Stomach (tissue), 9 donors: Measurements from ENCODE around the gene HMGB4. TPM values are rescaled to one million over a fixed set of nuclear protein-coding genes. Genes with fewer than 3 reads are reported as not detected.

ENCODE experiments used
- DNase-seq, 2 donors: peaks; one replicate each; pipeline versions ENCODE4 v3.0.0 to v3.0.0-alpha.2; 2013 to 2019
- H3K27ac ChIP-seq, 5 donors: fragments of 200-600 bp in 4 of 5; sonication (generic) in 4 of 5; one replicate each; pipeline ENCODE4 v1.5.1; 2013 to 2019; ENCODE audit warnings: mild to moderate bottlenecking in 1 of 5, moderate library complexity in 1 of 5
- H3K27me3 ChIP-seq, 3 donors: fragments of 200-600 bp; sonication (generic); one replicate each; pipeline ENCODE4 v1.5.1; 2017 to 2019; ENCODE audit warnings: mixed run types in 1 of 3
- H3K36me3 ChIP-seq, 4 donors: fragments of 200-600 bp; sonication (generic); 1 replicate in 3 of 4; 2 replicates in 1 of 4; pipeline ENCODE4 v1.5.1; 2016 to 2019
- H3K4me1 ChIP-seq, 4 donors: fragments of 200-600 bp; sonication (generic); one replicate each; pipeline ENCODE4 v1.5.1; 2016 to 2019
- H3K4me3 ChIP-seq, 4 donors: fragments of 200-600 bp; sonication (generic) in 3 of 4; one replicate each; pipeline ENCODE4 v1.5.1; 2016 to 2019; ENCODE audit warnings: mild to moderate bottlenecking in 1 of 4
- H3K9me3 ChIP-seq, 4 donors: fragments of 200-600 bp; sonication (generic); one replicate each; pipeline ENCODE4 v1.5.1; 2016 to 2019
- CTCF ChIP-seq, 7 experiments: fragments of 450-650 bp in 4 of 7; fragments of 200-600 bp in 3 of 7; sonication (generic) in 3 of 7; IDR thresholded peaks; one replicate each; pipeline ENCODE4 v1.5.1; 2016 to 2019; ENCODE audit warnings: antibody characterized with exemption in 7 of 7, control low read depth in 2 of 7, mild to moderate bottlenecking in 1 of 7
- EP300 ChIP-seq: sonication (generic); formaldehyde crosslinking; IDR thresholded peaks from one replicate; pipeline ENCODE4 v1.6.1; 2017; ENCODE audit warnings: antibody characterized with exemption
- POLR2A ChIP-seq, 4 donors: fragments of 450-650 bp; IDR thresholded peaks; one replicate each; pipeline ENCODE4 v1.6.1; 2016; ENCODE audit warnings: antibody characterized with exemption in 4 of 4, control low read depth in 2 of 4, mild to moderate bottlenecking in 1 of 4, moderate library complexity in 1 of 4
- POLR2AphosphoS5 ChIP-seq, 3 donors: sonication (generic); formaldehyde crosslinking; IDR thresholded peaks; one replicate each; pipeline ENCODE4 v1.6.1; 2016; ENCODE audit warnings: antibody characterized with exemption in 3 of 3
- WGBS, 5 donors: extraction: QIAGEN DNeasy Blood & Tissue Kit in 3 of 5; methylation state at CpG; one replicate each; pipeline versions ENCODE4 v1.1.5 to v1.1.7; 2013 to 2018; 5-methylcytosine and 5-hydroxymethylcytosine counted together
- intact Hi-C: fragments of 100-400 bp; cut with DNase I; formaldehyde crosslinking; loops from one replicate; pipeline ENCODE4 v1.15.1; 2023; ENCODE audit warnings: low total_unique reads
- polyA plus RNA-seq, 3 donors: library from polyadenylated mRNA; stranded (reverse); fragments of 200-250 nt; gene quantifications; one replicate each; pipeline ENCODE4 v1.2.3, GENCODE V29; 2013
- total RNA-seq, 5 donors: library from RNA; depleted of rRNA; stranded (reverse); fragments of >200 nt; gene quantifications; one replicate each; pipeline versions ENCODE4 v1.1.0 to v1.2.3, GENCODE V29; 2014 to 2016
- donor health status: healthy with polysubstance abuse.
- donor health status: Bipolar disorder and iron deficiency.
- donor health status: healthy.

The HMGB4 gene
- total and polyA plus RNA-seq, 8 donors, result not detected

GRCh38 chr1:33897092-33897725, 33.3 kb downstream of the HMGB4 start:
- no peak for TF ChIP-seq POLR2A (IDR thresholded peaks at IDR 0.05)
- Histone ChIP-seq H3K36me3 (no peaks in the 10 kb centered on the region), H3K27me3 (peaks cover 0 to under 1% (median 0%) of the 10 kb centered on the region in 3 donors), H3K9me3 (no peaks in the 10 kb centered on the region), H3K4me1 (peaks cover 0 to 4% (median 1%) of the 10 kb centered on the region in 4 donors), H3K27ac (no peak overlapping the region), H3K4me3 (no peak overlapping the region)
- intact Hi-C loops, result no loop called here
- WGBS, 5 donors, result 35 to 63% (median 51%) methylated on average over 5 of the region's 5 CpGs
- no peak for DNase-seq

GRCh38 chr1:33898406-33898805, 34.5 kb downstream of the HMGB4 start:
- Histone ChIP-seq H3K4me1 (peaks cover 9 to 11% (median 10%) of the 10 kb centered on the region in 4 donors), H3K36me3 (no peaks in the 10 kb centered on the region), H3K4me3 (no peak overlapping the region), H3K9me3 (no peaks in the 10 kb centered on the region), H3K27me3 (peaks cover 0 to 4% (median 0%) of the 10 kb centered on the region in 3 donors), H3K27ac (no peak overlapping the region)
- intact Hi-C loops, result no loop called here
- WGBS, 5 donors, result 72 to 78% (median 75%) methylated on average over 3 of the region's 3 CpGs
- TF ChIP-seq POLR2AphosphoS5 (IDR thresholded peaks at IDR 0.05) (no peak), POLR2A (IDR thresholded peaks at IDR 0.05) (no peak), CTCF (IDR thresholded peaks at IDR 0.05) (no peak), EP300 (no peak)
- DNase-seq, result no peak

- WGBS, 5 donors, result 62 to 76% (median 66%) methylated on average over 9 of the region's 9 CpGs
- DNase-seq, result no peak
Measured at GRCh38 chr1:33898881-33899280, 35.0 kb downstream of the HMGB4 start.

GRCh38 chr1:33899746-33900145, 35.9 kb downstream of the HMGB4 start:
- H3K4me1 ChIP-seq, result peaks cover 9 to 12% (median 10%) of the 10 kb centered on the region in 4 donors
- whole genome bisulfite sequencing, 5 donors, result 43 to 71% (median 58%) methylated on average over 3 of the region's 3 CpGs
- no peak for DNase-seq
- no peak overlapping the region for H3K27ac ChIP-seq
- no peaks in the 10 kb centered on the region for H3K9me3 ChIP-seq
- TF ChIP-seq POLR2A (IDR thresholded peaks at IDR 0.05) (no peak), CTCF (IDR thresholded peaks at IDR 0.05) (no peak), EP300 (no peak), POLR2AphosphoS5 (IDR thresholded peaks at IDR 0.05) (no peak)
- peaks cover 0 to 4% (median 0%) of the 10 kb centered on the region in 3 donors for H3K27me3 ChIP-seq
- H3K36me3 ChIP-seq, result no peaks in the 10 kb centered on the region
- H3K4me3 ChIP-seq, result no peak overlapping the region
- intact Hi-C loops, result no loop called here

More at GRCh38 chr1:33898881-33899280, 35.0 kb downstream of the HMGB4 start:
- Histone ChIP-seq H3K4me3 (no peak overlapping the region), H3K27me3 (peaks cover 0 to 4% (median 0%) of the 10 kb centered on the region in 3 donors), H3K36me3 (no peaks in the 10 kb centered on the region), H3K4me1 (peaks cover 9 to 12% (median 10%) of the 10 kb centered on the region in 4 donors), H3K27ac (no peak overlapping the region), H3K9me3 (no peaks in the 10 kb centered on the region)
- no peak for TF ChIP-seq EP300
- no peak for TF ChIP-seq POLR2A (IDR thresholded peaks at IDR 0.05)
- no peak for TF ChIP-seq CTCF (IDR thresholded peaks at IDR 0.05)
- TF ChIP-seq POLR2AphosphoS5 (IDR thresholded peaks at IDR 0.05), result no peak
- intact Hi-C loops, result no loop called here
